Measurements from ENCODE around the gene SYT13. TPM values are rescaled to one million over a fixed set of nuclear protein-coding genes. Genes with fewer than 3 reads are reported as not detected.

The SYT13 gene
- total and polyA plus RNA-seq, 2 experiments from 2014 or later: 1.7 to 11.5 TPM

DNA sequence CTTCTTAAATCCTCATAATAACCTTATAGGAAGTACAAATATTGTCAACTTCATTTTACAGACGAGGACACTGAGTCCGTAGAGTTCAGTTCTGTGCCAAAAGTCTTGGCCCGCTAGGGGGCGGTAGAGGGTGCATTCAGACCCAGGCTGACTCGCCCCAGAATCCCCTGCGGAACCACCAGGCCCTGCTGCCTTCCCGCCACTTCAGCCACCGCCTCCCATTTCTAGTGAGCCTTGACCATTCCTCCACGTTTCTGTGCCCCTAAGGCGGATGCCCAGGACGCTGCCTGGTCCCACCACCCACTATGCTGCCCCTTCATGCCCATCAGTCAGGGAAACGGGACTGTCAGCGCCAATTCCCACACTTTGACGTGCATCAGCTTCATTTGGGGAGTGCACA is 19.1 kb downstream of the SYT13 start:
- 67% methylated on average over 14 of the region's 14 CpGs for WGBS (ENCODE audit: low lambda C conversion rate, missing lambda C conversion rate)
- peak; percentile 35 for DNase-seq (ENCODE audit: low spot score)
- Histone ChIP-seq H3K4me2 (peak overlapping the region; percentile 59), H3K79me2 (no peaks in the 10 kb centered on the region), H3K4me1 (ENCODE audit: insufficient read depth) (peaks cover 29% of the 10 kb centered on the region), H3K36me3 (replicated peaks; ENCODE audit: insufficient read depth, low read depth) (no peaks in the 10 kb centered on the region), H4K20me1 (ENCODE audit: insufficient read depth, poor library complexity, severe bottlenecking) (no peaks in the 10 kb centered on the region), H3K9me3 (ENCODE audit: low read depth) (no peaks in the 10 kb centered on the region), H3K9me2 (replicated peaks; ENCODE audit: insufficient read depth) (no peaks in the 10 kb centered on the region), H3K27me3 (no peaks in the 10 kb centered on the region), H3K4me3 (no peak overlapping the region), H2AFZ (no peak overlapping the region), H3K27ac (peak overlapping the region; percentile 44)
- TF ChIP-seq EZH2phosphoT487 (IDR thresholded peaks at IDR 0.05; ENCODE audit: low read depth, severe bottlenecking, unreplicated experiment): no peak
- TF ChIP-seq EZH2 (IDR thresholded peaks at IDR 0.05; ENCODE audit: borderline replicate concordance): no peak
- TF ChIP-seq, protein P1, sequence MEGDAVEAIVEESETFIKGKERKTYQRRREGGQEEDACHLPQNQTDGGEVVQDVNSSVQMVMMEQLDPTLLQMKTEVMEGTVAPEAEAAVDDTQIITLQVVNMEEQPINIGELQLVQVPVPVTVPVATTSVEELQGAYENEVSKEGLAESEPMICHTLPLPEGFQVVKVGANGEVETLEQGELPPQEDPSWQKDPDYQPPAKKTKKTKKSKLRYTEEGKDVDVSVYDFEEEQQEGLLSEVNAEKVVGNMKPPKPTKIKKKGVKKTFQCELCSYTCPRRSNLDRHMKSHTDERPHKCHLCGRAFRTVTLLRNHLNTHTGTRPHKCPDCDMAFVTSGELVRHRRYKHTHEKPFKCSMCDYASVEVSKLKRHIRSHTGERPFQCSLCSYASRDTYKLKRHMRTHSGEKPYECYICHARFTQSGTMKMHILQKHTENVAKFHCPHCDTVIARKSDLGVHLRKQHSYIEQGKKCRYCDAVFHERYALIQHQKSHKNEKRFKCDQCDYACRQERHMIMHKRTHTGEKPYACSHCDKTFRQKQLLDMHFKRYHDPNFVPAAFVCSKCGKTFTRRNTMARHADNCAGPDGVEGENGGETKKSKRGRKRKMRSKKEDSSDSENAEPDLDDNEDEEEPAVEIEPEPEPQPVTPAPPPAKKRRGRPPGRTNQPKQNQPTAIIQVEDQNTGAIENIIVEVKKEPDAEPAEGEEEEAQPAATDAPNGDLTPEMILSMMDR (IDR thresholded peaks at IDR 0.05; ENCODE audit: poor library complexity): peak; percentile 27

DNA sequence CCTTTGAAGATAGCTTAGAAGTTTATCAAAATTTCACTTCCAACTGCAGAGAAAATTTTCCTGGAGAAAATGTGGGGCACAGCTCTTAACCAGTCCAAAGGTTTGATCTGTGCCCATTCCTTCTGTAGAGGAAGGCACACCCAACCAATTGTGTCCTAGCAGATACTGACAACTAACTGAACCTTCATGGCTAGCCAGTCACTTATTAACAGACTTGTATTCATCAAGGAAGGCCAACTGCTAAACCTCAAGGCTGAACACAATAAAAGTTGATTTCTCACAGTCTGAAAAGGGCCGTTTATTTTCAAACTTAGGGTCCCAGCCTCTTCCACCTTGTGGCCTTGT is 19.5 kb downstream of the SYT13 start:
- peak overlapping the region; percentile 59 for H3K4me2 ChIP-seq
- no peaks in the 10 kb centered on the region for H3K79me2 ChIP-seq
- no peaks in the 10 kb centered on the region for H3K9me2 ChIP-seq (replicated peaks; ENCODE audit: insufficient read depth)
- WGBS (ENCODE audit: low lambda C conversion rate, missing lambda C conversion rate): 63% methylated on average over 1 of the region's 1 CpG
- no peak overlapping the region for H3K4me3 ChIP-seq
- peak overlapping the region; percentile 44 for H3K27ac ChIP-seq
- no peaks in the 10 kb centered on the region for H3K36me3 ChIP-seq (replicated peaks; ENCODE audit: insufficient read depth, low read depth)
- no peaks in the 10 kb centered on the region for H3K9me3 ChIP-seq (ENCODE audit: low read depth)
- no peaks in the 10 kb centered on the region for H4K20me1 ChIP-seq (ENCODE audit: insufficient read depth, poor library complexity, severe bottlenecking)
- H3K27me3 ChIP-seq: no peaks in the 10 kb centered on the region
- peaks cover 29% of the 10 kb centered on the region for H3K4me1 ChIP-seq (ENCODE audit: insufficient read depth)
- TF ChIP-seq EZH2 (IDR thresholded peaks at IDR 0.05; ENCODE audit: borderline replicate concordance) (no peak), EZH2phosphoT487 (IDR thresholded peaks at IDR 0.05; ENCODE audit: low read depth, severe bottlenecking, unreplicated experiment) (no peak)
- TF ChIP-seq, protein P1 (IDR thresholded peaks at IDR 0.05; ENCODE audit: poor library complexity): no peak
- H2AFZ ChIP-seq: no peak overlapping the region
- peak; percentile 45 for DNase-seq (ENCODE audit: low spot score)

DNA sequence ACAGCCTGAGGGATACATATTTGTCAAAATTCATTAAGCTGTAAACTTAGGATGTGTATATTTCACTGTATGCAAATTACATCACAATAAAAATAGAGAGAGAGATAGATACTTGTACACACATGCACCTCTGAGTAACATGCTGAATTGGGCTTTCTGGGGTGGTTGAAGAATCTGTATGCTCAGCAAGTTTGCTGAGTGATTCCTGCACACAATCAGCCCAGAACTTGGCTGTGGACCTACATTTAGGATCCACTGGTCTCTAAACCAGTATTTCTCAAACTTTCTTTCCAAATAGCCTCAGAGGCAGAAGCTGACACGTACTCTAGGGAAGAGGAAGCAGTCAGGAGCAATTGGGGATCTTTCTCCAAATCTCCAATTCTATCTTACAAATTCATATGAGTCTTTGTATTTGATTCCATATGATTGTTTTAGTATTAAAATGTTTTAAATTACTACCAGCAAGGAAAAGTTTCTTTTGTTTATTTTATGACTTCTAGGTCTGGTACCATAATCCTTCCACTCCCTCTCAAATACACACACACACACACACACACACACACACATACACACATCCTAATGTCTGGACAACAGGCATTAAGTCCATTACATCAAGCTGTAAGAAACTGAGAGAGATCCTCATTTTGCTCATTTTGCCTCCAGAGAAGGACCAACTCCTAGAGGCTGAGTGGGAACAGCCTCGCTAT is 20.0 kb downstream of the SYT13 start:
- DNase-seq (ENCODE audit: low spot score): no peak
- Histone ChIP-seq H3K27ac (peak overlapping the region; percentile 44), H2AFZ (no peak overlapping the region), H3K4me1 (ENCODE audit: insufficient read depth) (peaks cover 29% of the 10 kb centered on the region), H3K36me3 (replicated peaks; ENCODE audit: insufficient read depth, low read depth) (no peaks in the 10 kb centered on the region), H3K27me3 (no peaks in the 10 kb centered on the region), H3K9me3 (ENCODE audit: low read depth) (no peaks in the 10 kb centered on the region), H3K9me2 (replicated peaks; ENCODE audit: insufficient read depth) (no peaks in the 10 kb centered on the region), H3K4me2 (peak overlapping the region; percentile 59), H3K4me3 (no peak overlapping the region), H3K79me2 (no peaks in the 10 kb centered on the region), H4K20me1 (ENCODE audit: insufficient read depth, poor library complexity, severe bottlenecking) (no peaks in the 10 kb centered on the region)
- TF ChIP-seq, protein P1 (IDR thresholded peaks at IDR 0.05; ENCODE audit: poor library complexity): no peak
- TF ChIP-seq EZH2 (IDR thresholded peaks at IDR 0.05; ENCODE audit: borderline replicate concordance) (no peak), EZH2phosphoT487 (IDR thresholded peaks at IDR 0.05; ENCODE audit: low read depth, severe bottlenecking, unreplicated experiment) (no peak)
- WGBS (ENCODE audit: low lambda C conversion rate, missing lambda C conversion rate): 84% methylated on average over 2 of the region's 2 CpGs
